ENCODE measurements around the gene RAC3.
"Not testable (repeated sequence)": the region's sequence is repeated elsewhere in the genome, so short reads cannot be mapped to it uniquely, and the experiment has no call there.

Gene RAC3

DNA sequence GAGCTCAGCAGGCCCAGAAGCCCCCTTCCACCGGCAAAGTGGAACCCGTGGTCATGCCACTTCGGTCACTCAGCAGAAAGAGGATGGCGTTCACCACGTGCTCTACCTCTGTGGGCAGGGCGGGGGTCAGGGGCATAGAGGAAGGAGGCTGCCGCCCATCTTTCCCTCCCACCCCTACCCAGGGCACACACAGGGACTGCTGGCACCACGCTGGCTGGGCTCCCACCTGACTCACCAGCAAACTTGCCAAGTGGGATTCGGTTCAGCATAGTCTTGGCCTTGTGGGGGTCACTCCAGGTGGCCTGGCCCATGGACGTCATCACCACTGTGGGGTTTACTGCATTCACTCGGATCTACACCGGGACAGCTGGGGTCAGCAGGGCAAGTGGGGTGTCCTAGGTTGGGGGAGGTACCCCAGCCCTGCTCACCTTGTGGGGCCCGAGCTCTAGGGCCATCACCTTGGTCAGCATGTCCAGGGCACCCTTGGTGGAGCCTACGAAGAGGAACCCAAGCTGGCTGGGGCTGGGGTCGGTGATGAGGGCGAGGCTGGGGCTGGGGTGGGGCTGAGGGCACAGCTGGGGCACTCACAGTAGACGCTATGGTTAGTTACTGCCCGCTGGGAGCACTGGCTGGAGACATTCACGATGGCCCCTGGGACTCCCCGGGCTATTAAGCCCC is 4.6 kb downstream of the RAC3 start:
- in situ Hi-C loops (cut with MboI; ENCODE audit: low pct_unique_long_range_greater_than_20kb, low sequenced_read_pairs): no loop called here

DNA sequence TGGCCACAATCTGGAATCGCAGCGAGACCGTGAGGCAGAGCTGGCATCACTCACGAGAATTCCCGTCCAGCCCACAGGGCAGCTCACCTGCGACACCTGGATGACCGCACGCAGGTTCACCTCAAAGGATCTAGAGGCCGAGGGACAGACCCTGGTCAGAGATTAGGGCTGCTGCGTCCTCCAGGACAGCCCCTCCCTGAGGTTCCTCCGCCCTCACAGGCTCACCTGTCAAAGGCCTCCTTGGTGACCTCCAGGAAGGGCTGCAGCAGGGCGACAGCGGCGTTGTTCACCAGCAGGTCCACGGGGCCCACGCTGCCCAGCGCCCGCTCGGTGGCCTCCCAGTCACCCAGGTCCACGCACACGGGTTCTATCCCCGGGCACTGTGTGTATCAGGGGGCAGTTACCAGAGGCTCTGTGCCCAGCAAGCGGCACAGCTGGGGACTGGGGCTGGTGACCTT is 5.2 kb downstream of the RAC3 start:
- in situ Hi-C loops (cut with MboI; ENCODE audit: low pct_unique_long_range_greater_than_20kb, low sequenced_read_pairs): no loop called here
- no peak for DNase-seq

More for the DNA sequence above, 4.6 kb downstream of the RAC3 start:
- no peak for DNase-seq

DNA sequence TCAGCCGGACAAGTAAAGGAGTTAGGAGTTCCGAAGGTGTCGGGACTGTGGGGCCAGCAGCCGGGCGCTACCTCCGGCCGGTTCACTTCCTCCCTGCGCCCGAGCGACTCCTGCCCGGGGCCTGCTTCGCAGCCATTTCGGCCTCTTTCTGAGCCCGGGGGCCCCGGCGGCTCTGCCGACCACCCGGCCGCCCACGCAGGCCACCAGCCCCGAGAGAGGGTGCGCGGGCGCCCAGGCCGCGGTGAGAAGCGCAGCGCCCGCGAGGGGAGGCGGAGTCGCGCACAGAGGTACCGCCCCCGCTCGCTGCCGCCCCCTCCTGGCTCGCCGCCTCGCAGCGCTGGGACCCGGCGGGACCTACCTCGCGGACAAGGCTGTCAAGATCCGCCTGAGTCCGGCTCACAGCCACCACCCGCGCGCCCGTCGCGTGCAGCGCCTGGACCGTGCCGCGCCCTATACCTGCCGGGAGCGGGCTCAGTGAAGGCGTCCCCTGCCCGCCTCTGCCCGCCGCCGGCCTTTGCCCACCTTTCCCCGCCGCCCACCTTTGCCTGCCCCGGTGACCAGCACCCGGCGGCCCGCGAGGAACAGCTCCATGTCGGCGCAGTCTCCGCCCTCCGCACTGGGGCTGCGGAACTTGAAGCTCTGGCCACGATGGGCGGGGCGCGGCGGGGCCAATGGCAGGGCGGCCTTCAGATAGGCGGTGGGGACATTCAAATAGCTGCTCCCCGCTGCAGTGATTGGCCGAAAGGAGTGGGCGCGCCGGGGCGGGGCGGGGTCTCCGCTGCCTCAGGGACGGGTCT is 5.8 kb downstream of the RAC3 start, which contains the start of gene DCXR:
Gene DCXR (minus strand): TSS at position 606 of the 797 bp plus-strand sequence. CDS start 15 bp downstream, at position 591.
- peak; percentile 97 for DNase-seq
- in situ Hi-C loops (cut with MboI; ENCODE audit: low pct_unique_long_range_greater_than_20kb, low sequenced_read_pairs): no loop called here

DNA sequence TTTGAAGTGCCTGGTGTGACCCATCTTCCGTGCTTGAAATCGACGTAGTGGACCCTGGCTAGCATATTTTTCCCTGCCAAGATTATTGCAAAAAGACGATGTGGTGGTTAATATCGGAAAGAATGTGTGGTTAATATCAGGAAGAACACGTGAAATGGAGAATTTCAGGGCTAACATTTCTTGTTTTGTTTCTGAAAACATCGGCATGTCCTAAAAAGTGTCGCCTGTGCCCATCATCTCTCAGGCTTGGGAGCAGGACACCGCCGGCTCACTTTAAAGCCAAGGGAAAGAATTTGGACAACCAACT is 6.4 kb downstream of the RAC3 start:
- in situ Hi-C loops (cut with MboI; ENCODE audit: low pct_unique_long_range_greater_than_20kb, low sequenced_read_pairs): no loop called here
- no peak for DNase-seq

DNA sequence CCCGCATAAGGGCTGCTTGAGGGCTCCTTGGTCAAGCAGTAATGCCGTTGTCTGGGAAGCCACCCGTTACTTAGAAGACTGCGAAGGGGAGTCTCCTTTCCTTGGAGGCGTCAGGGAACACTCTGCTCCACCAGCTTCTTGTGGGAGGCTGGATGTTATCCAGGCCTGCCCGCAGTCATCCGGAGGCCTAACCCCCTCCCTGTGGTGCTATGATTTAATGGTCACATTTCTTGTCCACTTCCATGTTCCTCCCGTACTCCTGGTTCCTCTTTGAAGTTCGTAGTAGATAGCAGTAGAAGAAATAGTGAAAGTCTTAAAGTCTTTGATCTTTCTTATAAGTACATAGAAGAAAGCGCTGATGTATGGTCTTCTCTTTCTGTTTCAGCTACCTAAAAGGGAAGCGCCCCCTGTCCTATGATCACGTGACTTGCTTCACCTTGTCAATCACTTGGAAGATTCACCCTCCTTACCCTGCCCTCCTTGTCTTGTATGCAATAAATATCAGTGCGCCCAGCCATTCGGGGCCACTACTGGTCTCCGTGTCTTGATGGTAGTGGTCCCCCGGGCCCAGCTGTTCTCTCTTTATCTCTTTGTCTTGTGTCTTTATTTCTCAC is 7.4 kb downstream of the RAC3 start:
- in situ Hi-C loops (cut with MboI; ENCODE audit: low pct_unique_long_range_greater_than_20kb, low sequenced_read_pairs); DNase-seq: not testable (repeated sequence)

DNA sequence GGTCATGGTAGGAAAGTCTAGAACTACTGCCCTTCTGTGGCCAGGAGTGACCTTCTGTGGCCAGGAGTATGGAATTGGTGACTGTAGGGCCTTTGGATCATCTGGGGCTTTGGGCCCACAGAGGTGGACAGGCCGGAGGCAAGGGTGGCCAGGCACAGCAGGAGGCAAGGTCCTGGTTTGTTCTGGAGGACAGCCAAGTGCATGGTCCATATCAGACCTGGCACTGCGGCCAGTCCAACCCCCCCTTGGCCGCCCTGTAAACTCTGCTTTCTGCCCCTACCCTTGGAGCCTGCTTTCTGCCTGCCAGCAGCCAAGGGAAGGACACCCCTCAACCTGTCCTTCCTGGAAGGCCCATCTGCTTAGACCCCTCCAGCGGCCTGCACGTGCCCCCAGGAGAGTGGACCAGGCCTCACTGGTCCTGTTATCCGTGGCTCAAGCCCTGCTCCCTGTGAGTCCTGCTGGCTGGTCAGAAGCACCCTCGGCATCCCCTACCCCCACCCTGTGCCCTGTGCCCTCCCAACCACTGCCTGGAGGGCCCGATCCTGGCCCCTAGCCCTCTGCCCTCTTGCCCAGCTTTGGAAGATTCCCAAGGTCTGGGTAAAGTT is 8.3 kb downstream of the RAC3 start:
- in situ Hi-C loops (cut with MboI; ENCODE audit: low pct_unique_long_range_greater_than_20kb, low sequenced_read_pairs): no loop called here
- no peak for DNase-seq

DNA sequence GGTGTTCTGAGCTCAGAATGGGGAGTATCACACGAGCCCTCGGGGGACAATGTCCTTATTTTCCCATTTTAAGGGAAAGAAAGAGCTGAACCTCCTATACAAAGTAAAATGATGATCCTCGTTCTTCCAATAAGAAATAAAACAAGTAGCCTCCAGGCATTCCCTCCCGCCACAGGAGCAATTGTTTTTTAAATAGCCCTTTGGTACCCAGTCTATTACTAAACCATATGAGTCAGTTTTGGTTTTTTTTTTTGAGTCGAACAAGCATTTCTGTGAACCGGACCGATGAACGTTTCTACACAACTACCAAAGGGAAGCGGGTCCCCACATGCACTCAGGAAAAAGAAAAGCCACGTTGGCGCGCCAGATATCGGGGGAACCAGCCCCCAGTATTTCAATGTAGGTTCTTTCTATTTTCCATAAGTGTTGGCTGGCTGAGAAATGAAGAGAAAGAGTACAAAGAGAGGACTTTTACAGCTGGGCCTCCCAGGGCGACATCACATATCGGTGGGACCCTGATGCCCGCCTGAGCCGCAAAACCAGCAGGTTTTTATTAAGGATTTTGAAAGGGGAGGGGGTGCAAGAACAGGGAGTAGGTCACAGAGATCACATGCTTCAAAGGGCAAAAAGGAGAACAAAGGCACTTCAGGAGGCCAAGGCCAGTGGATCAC is 9.8 kb downstream of the RAC3 start:
- in situ Hi-C loops (cut with MboI; ENCODE audit: low pct_unique_long_range_greater_than_20kb, low sequenced_read_pairs): no loop called here

DNA sequence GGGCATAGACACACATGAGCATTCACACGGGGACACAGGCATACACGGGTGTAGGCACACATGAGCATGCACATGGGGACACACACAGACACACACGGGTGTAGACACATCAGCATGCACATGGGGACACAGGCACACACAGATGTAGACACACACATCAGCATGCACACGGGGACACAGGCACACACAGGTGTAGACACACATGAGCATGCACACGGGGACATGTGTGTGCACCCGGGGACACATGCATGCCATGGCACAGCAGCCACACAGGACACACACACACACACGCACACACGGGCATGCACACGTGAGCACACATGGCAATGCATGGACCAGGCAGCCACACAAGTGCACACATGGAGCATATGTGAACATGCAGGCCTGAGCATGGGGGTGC is 11.2 kb downstream of the RAC3 start:
- no peak for DNase-seq
- in situ Hi-C loops (cut with MboI; ENCODE audit: low pct_unique_long_range_greater_than_20kb, low sequenced_read_pairs): no loop called here

More for the DNA sequence above, 9.8 kb downstream of the RAC3 start:
- DNase-seq: no peak

DNA sequence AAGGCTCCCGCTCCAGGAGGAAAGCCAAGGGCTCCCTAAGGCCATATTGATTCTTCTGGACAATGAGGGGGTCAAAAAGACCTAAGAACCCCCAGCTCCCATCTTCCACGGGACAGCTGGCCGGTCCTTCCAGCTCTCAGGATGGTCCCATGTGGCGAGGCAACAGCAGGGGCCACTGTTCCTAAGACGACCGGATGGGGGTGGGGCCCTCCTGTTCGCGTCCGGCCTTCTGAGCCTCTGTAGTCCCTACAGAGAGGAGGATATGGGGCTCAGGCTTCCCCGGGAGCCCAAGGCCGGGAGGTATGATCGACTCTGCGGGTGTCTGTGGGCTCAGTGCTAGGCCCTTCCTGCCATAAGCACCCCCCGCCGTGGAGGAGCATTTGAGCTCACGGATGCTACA is 12.0 kb downstream of the RAC3 start:
- DNase-seq: no peak
- in situ Hi-C loops (cut with MboI; ENCODE audit: low pct_unique_long_range_greater_than_20kb, low sequenced_read_pairs): no loop called here

DNA sequence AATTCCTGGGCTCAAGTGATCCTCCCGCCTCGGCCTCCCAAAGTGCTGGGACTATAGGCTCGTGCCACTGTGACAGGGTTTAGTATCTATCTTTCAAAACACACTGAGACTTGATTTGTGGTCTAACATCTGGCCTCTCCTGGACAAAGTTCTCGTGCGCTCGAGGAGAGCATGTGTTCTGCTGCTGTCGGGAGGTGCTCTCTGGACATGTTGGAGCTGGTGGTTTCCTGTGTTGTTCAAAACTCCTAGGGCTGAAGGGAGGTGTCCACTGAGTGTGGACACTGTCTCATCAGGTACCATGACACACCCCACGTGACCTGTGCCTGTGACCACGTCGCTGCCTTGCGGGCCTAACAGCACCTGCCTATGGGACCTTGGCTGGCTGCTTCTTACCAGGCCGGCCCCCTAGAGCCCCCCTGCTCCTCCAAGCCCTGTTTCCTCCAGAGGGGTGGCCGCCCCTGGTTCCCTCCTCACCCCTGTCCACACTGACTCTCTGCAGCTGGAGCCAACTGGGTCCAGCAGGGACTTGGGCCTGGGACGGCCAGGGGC is 14.5 kb downstream of the RAC3 start:
- in situ Hi-C loops (cut with MboI; ENCODE audit: low pct_unique_long_range_greater_than_20kb, low sequenced_read_pairs): no loop called here
- no peak for DNase-seq

DNA sequence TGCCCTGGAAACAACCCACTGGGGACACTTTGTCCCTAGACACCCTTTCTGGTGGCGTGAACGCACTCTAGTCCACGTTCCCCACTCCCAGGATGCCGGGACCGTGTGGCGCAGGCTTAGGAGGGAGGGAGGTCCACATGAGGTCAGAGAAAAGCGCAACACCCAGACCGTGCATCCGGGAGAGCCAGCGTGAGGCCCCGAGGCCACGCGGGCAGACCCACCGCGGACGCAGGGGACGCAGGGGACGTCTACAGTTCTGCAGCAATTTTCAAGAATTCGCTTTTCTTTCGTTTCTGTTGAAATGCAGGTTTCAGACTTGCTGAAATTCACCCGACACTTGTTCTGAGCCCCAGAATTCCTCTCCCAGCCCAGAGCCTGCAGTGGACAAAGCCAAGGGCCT is 15.4 kb downstream of the RAC3 start:
- in situ Hi-C loops (cut with MboI; ENCODE audit: low pct_unique_long_range_greater_than_20kb, low sequenced_read_pairs): no loop called here
- no peak for DNase-seq

DNA sequence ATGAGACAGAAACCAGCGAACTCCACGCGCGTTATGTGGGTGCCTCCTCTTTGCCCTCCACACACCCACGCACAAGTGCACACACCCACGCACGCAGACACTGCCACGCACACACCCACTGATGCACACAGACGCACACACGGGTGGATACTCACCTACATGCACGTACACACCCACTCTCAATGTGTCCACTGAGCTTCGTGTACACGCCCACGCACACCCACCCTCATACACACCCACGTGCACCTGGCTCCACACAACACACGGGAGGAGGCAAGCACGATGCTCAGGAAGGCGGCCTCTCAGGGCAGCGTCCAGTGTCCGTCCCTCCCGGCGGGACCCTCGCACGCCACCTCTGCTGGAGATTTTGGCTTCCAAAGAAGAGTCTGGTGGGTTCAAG is 15.9 kb downstream of the RAC3 start:
- DNase-seq: no peak
- in situ Hi-C loops (cut with MboI; ENCODE audit: low pct_unique_long_range_greater_than_20kb, low sequenced_read_pairs): no loop called here

DNA sequence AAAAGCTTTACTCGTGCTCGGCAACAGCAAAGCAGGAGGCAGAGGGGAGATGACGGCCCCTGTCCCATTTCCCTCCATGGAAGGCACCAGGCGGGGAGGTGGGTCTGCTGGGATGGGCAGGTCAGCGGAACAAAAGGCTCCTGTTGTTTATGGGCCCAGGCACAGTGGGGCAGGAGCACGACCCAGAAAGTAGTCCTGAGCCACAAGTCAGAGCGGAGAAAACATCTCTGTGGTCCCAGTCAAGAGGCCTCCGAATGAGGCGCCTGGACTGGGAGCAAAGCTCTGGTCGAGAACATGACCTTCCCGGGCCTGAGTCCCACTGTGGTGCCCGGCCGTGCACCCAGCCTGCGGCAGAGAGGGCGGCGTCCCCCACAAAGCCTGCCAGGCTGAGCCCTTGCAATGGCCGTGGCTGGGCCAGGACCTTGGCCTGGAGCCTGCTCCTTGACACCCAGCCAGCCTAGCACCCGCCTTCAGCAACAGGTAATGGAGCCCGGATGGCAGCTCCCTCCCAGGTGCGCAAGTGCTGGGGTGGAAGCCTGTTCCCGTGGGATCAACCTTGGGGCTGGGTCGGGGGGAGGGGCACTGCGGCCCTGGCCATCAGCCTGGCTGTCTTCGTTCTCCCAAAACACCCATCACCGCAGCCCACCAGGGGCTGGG is 16.6 kb downstream of the RAC3 start:
- in situ Hi-C loops (cut with MboI; ENCODE audit: low pct_unique_long_range_greater_than_20kb, low sequenced_read_pairs): no loop called here
- DNase-seq: no peak

DNA sequence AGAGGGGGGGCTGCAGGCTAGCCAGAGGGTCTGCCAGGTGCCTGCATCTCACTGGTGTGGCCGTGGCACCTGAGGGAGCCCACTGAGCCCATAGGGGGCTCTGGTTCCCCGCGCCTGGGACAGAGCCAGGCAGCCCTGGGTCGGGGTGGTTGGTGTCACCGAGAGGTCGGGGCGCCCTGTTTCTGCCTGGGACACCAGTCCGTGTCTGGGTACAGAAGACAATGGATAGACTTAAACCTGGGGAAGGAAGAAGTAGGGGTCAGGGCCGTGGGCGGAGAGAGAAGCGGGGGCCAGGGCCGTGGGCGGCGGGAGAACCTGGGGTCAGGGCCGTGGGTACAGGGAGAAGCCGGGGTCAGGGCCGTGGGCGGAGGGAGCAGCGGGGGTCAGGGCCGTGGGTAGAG is 17.1 kb downstream of the RAC3 start:
- DNase-seq: no peak
- in situ Hi-C loops (cut with MboI; ENCODE audit: low pct_unique_long_range_greater_than_20kb, low sequenced_read_pairs): no loop called here

DNA sequence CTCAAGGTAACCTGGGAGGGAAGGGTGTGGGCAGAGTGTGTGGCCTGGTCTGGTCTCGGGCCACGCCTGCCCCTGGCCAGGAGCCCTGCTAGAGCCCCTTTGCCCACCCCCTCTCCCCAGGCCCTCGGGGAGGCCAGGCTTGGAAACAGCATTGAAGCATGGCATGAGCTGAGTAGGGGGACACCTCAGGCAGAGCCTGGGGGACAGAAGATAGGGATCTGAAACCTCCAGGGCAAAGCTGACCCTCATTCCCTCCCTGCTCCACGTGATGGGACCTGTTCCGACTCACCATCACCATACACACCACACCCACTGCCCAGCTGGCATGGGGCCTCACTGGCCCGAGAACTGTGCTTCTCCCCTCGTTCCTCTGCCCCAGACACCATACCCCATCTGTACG is 17.6 kb downstream of the RAC3 start:
- DNase-seq: no peak
- in situ Hi-C loops (cut with MboI; ENCODE audit: low pct_unique_long_range_greater_than_20kb, low sequenced_read_pairs): no loop called here

DNA sequence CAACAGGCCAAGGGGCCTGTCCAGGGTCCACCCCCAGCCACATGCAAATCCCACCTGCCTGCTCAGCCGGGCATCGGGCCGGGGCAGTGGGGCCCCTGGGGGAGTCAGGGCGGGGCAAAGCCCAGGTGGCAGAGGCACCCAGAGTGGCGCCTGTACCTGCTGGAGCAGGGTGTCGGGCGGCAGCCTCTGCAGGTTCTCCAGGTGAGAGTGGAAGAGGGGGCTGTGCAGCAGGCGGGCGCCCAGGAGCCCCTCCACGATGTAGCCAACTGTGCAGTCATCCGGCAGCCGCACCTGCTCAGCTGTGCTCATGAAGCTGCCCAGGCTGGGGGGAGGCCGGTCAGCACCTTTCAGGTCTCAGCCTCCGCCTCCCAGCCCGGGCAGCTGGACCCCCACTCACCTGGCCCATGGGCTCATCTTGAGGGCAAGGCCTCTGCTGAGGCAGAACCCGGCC is 18.1 kb downstream of the RAC3 start:
- in situ Hi-C loops (cut with MboI; ENCODE audit: low pct_unique_long_range_greater_than_20kb, low sequenced_read_pairs): no loop called here

DNA sequence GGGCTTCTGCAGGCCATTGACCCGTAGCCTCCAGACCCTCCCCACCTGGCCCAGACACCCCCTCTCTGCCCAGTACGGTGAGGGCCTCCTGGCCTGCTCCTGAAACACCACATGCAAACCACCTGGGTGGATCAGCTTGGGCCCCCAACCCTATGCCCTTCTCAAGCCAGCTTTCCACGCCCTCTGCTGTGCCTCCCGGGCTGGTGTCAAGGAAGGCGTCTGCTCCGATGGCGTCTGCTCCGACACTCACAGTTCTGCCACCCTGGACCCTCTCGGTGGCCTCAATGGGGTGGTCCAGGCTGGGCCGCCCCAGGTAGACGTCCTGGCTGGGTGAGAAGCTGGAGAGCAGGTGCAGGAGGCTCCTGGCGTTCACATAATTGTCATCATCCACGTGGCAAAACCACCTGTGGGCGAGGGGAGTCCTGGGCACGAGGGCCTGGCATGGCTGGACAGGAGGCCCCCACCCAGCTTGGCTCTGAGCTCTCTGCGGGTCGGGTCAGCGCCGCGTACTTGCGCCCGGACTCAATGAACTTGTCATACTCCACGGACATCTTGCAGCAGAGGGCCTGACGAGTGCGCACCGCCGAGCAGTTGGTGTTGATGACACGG is 18.8 kb downstream of the RAC3 start:
- in situ Hi-C loops (cut with MboI; ENCODE audit: low pct_unique_long_range_greater_than_20kb, low sequenced_read_pairs): no loop called here
- no peak for DNase-seq

More for the DNA sequence above, 18.1 kb downstream of the RAC3 start:
- DNase-seq: no peak

Data from KBM-7 (cell line).